Inferior parietal cortex (tissue), 1 donor: ENCODE data around the gene ATP9A.
"Not testable (repeated sequence)": the region's sequence is repeated elsewhere in the genome, so short reads cannot be mapped to it uniquely, and the experiment has no call there.

Experiments used
- DNase-seq: peaks from one replicate; pipeline ENCODE4 v3.0.0-alpha.2; 2016; ENCODE audit errors: extremely low spot score

Gene ATP9A

DNA sequence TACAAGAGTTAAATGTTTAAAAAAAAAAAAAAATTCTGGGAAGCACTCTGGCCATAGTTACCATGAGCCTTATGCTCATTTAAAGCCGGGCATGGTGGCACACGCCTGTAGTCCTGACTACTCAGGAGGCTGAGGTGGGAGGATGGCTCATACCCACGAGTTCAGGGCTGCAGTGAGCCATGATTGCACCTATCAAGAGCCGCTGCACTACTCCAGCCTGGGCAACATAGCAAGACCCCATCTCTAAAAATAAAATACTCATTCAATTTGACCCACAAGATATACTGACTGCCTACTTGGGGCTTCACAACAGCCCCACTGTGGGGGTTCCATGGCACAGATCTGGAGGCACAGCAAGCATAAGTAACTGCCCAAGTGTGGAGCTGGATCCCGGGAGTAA, 113.7 kb downstream of the ATP9A start:
- no peak for DNase-seq

GRCh38 chr20:51654060-51654459, 114.1 kb downstream of the ATP9A start:
- no peak for DNase-seq

DNA sequence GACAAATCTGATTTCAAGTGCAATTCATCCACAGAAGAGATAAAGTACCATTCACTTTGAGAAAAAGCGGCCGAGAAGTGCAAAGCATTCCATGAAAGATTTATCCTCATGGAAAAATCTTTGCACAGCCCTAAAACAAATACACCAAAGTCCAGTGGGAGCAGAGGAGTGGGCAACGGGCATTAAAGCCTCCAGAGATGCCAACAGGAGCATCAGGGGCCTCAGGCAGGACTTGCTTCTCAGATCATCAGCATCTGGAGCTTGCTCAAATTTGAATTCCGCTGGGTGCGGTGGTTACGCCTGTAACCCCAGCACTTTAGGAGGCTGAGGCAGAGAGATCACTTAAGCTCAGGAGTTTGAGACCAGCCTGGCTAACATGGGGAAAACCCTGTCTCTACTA, 115.0 kb downstream of the ATP9A start:
- DNase-seq, result no peak

DNA sequence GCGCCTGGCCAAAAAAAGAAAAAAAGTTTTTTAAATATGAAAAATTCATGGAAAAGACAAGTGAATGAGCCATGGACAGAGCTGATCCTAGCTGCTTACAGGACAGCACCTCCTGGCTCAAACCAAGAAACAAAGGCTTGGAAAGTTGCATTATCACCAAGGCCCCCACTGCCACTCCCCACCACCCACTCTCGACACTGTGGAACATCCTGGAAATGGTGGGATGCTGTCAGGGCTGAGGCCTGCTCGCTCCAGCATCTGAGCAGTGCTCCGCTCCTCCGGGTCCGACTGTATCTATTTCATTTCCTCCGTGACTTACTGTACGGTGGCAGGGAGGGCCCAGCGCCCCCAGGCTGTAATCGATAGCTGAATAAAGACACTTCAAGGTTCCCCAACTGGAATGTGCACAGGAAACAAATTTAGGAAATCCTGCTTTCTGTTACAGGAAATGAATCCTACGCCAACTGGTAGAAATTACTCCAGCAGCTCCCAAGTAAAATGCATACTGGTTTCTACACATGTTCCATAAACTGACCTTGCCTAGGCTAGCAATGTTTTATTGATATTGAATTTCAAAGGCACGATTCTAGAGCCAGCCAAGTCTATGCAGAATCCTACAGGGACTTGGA, 116.2 kb downstream of the ATP9A start:
- no peak for DNase-seq

GRCh38 chr20:51650685-51651134, 117.5 kb downstream of the ATP9A start:
- DNase-seq, result no peak

DNA sequence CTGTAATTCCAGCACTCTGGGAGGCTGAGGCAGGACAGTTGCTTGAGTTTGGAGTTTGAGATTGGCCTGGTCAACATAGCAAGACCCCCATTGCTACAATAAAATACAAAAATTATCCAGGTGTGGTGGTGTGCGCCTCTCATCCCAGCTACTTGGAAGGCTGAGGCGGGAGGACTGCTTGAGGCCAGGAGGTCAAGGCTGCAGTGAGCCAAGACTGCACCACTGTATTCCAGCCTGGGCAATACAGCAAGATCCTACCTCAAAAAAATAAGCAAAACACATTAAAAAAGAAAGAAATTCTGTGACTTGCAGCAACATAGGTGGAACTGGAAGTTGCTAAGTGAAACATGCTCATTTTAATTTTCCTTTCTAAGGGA, 119.6 kb downstream of the ATP9A start:
- no peak for DNase-seq

- DNase-seq, result no peak
Measured at GRCh38 chr20:51647674-51648570, 120.3 kb downstream of the ATP9A start.

DNA sequence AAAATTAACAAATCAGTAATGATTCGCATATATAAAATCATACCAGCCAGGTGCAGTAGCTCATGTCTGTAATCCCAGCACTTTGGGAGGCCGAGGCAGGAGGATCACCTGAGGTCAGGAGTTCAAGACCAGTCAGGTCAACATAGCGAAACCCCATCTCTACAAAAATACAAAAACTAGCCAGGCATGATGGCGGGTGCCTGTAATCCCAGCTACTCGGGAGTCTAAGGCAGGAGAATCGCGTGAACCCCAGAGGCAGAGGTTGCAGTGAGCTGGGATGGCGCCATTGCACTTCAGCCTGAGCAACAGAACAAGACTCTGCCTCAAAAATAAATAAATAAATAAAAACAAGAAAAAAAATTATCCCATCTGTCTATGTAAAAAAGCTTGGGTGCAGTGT, 124.4 kb downstream of the ATP9A start:
- DNase-seq, result not testable (repeated sequence)

DNA sequence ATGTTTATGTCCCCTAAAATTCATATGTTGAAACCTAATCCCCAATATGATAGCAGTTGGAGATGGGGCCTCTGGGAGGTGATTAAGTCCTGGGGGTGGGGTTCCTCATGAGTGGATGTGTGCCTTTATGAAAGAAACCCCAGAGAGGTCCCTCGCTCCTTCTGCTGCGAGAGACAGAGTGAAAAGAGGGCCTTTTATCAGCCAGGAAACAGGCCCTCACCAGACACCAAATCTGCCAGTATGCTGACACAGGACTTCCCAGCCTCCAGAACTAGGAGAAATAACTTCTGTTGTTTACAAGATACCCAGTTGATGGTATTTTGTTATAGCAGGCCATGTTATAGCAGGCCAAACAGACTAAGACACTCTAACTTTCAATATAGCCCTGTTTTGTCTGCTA, 124.8 kb downstream of the ATP9A start:
- no peak for DNase-seq

DNA sequence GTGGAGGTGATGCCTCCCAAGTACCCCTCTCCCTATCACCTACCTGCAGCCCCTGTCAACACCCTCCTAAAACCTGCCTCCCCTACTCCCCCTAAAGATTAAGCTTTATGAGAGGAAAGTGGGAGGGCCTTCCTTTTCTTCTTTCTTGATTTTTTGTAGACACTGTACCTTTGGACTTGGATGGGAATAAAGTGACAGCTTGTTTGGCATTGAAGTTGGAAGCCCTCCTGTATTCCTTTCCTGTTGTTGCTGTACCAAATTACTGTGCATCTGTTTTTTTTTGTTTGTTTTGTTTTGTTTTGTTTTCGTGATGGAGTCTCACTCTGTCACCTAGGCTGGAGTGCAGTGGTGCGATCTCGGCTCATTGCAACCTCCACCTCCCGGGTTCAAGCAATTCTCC, 126.3 kb downstream of the ATP9A start:
- DNase-seq, result no peak

- no peak for DNase-seq
Measured at GRCh38 chr20:51640743-51641142, 127.4 kb downstream of the ATP9A start.

DNA sequence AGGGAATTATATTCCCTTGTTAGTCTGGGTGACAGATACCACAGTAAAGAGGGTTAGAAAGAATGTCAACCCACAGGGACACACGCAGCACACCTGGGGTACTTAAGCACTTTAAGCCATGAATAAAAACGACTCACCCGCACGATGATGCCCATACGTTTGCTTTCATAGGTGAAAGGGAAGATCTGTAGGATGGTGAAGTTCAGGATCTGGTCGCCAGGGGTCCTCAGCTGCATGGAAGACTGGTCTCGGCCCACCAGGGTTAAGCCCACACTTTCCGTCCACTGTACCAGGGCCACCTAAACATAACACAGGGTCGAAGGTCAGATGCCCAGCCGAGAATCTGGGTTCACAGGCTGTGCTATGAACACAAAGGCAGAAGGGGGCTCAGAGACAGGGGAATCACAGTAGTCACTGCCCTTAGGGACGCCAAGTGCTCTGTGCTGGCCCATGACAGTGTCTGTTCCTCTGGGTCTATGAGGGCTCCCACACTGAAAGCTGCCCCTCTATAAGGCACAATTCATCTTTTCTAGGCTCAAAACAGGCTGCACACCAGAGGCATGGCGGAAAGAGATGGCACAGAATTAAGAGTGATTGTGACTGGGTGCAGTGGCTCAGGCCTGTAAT, 128.9 kb downstream of the ATP9A start:
- DNase-seq, result peak; percentile 73

GRCh38 chr20:51637241-51637640, 130.9 kb downstream of the ATP9A start:
- DNase-seq, result no peak

DNA sequence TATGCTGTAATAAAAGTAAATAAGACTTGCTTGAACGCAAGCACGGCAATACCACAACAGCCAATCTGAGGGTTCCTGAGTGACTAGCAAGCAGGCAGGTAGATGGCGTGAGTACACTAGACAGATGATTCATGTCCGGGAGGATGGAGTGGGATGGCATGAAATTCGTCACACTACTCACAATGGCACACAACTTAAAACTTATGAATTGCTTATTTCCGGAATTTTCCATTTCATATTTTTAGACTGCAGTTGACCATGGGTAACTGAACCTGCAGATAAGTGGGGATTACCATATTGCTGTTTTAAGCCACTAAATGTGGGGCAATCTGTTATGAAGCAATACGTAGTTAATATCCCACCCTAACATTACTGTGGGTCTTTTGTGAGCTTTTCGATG, 132.1 kb downstream of the ATP9A start:
- no peak for DNase-seq

GRCh38 chr20:51635680-51636079, 132.5 kb downstream of the ATP9A start:
- no peak for DNase-seq

GRCh38 chr20:51634877-51635276, 133.3 kb downstream of the ATP9A start:
- no peak for DNase-seq

DNA sequence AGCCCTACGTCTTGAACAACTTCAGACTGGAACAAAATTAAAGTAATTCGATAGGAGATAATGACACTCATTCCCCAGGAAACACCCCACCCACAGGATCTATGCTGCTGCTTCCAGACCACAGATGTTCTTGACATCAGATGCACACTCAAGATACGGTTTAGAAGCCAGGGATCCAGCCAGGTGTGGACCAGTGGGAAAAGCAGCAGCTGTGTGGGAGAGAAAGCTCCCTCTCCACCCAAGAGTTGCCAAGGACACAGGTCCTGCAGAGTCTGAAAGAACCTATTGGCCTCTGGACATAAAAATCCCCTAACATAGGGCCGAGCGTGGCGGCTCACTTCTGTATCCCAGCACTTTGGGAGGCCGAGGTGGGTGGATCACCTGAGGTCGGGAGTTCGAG, 133.9 kb downstream of the ATP9A start:
- no peak for DNase-seq

DNA sequence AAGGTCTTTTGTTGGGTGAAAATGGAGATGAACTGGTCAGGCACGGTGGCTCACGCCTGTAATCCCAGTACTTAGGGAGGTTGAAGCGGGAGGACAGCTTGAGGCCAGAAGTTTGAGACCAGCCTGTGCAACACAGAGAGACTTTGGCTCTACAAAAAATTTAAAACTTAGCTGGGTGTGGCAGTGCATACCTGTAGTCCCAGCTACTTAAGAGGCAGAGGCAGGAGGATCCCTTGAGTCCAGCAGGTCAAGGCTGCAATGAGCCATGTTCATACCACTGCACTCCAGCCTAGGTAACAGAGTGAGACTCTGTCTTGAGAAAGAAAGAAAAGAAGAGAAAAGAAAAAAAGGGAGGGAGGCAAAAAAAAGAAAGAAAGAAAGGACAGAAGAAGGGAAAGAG, 134.8 kb downstream of the ATP9A start:
- DNase-seq, result no peak

DNA sequence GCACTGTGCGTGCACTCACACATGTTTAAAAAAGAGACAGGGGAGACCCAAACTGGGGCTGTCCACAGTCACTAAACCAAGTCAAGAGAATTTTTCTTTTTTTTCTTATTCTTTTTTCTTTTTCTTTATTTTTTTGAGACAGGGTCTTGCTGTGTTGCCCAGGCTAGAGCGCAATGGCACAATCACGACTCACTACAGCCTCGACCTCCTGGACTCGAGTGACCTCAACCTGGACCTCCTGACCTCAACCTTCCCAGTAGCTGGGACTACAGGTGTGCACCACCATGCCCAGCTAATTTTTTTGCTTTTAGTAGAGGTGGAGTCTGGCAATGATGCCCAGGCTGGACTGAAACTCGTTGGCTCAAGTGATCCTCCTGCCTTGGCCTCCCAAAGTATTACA, 136.2 kb downstream of the ATP9A start:
- DNase-seq, result no peak

DNA sequence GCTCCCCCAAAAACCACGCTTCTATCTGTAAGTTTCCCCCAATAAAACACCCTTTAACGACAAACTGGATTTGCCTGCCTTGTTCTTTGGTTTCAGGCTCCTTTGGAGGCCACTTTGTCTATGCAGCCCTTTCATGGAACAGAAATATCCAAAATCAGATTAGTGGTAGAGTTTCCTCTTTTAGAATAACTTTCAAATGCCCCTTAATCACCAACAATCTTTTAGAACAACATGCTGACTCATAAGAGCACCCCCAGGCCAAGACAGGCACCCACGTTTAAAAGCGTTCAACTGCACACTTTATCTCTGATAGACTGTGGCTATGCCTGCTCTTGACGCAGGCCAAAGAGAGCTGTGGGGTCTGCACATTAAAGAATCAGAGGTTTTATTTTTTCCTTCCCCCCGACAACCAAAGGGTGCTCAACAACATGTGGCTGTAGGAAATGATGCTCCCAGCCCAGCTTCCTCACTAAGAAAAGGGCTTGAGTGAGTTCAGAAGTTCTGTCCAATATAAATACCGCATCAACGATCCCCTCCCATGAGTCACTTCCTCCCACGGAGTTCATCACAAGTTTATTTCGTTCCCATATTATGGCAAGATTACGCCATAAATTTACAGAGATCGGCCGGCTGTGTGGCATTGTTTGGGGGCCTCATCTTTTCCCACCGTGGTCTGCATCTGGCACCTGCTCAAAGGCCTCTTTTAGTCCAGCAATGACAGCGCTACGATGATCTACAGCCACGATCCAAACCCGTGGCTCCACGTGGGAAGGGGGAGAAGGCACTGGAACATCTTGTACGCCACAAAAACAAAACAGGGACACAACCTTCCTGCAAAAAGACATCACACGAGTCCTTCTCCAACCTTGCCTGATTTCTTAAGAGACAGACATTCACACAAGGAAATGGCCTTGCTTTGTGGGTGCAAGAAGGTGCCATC, 136.9 kb downstream of the ATP9A start:
- no peak for DNase-seq

- DNase-seq, result no peak
Measured at GRCh38 chr20:51629399-51630058, 138.7 kb downstream of the ATP9A start.
